K562 (cell line): ENCODE measurements around the gene TNC.

Experiments
- ATF2 ChIP-seq: sonication (generic); formaldehyde crosslinking; IDR thresholded peaks from 2 replicates; pipeline ENCODE4 v1.8.1; 2022; ENCODE audit warnings: missing genetic modification reagents
- CHD4 ChIP-seq: fragments of 200-600 bp; sonication (generic); IDR thresholded peaks from 3 replicates; pipeline ENCODE4 v1.6.1; 2012; ENCODE audit warnings: low read depth, mild to moderate bottlenecking, mixed read lengths, low read length, inconsistent platforms; ENCODE audit not compliant: insufficient read depth, insufficient replicate concordance, poor library complexity, severe bottlenecking
- LCOR ChIP-seq: sonication (generic); formaldehyde crosslinking; IDR thresholded peaks from 2 replicates; pipeline ENCODE4 v1.8.0; 2022; ENCODE audit warnings: mild to moderate bottlenecking, missing genetic modification reagents
- MAFF ChIP-seq: IDR thresholded peaks from 2 replicates; pipeline ENCODE4 v1.6.1; 2012; ENCODE audit warnings: low read length, improper control_type of control experiment
- MAX ChIP-seq: sonication (generic); formaldehyde crosslinking; IDR thresholded peaks from 2 replicates; pipeline ENCODE4 v1.9.0; 2022; ENCODE audit warnings: mild to moderate bottlenecking, missing genetic modification reagents
- NR2C2 ChIP-seq, 2 experiments: fragments of 200-800 bp in 1 of 2; sonication (Bioruptor generic) in 1 of 2; sonication (generic) in 1 of 2; formaldehyde crosslinking in 1 of 2; IDR thresholded peaks; 2 replicates each; pipeline versions ENCODE4 v1.6.1 to v1.8.0; 2016 to 2022; ENCODE audit warnings: mild to moderate bottlenecking in 1 of 2, missing compliant biosample characterization in 1 of 2, missing genetic modification characterization in 1 of 2, missing genetic modification reagents in 1 of 2
- POLR2AphosphoS5 ChIP-seq: IDR thresholded peaks from 2 replicates; pipeline ENCODE4 v1.6.1; 2011; ENCODE audit warnings: mild to moderate bottlenecking, low read depth, low read length, moderate library complexity; ENCODE audit not compliant: control insufficient read depth, insufficient read depth
- PREB ChIP-seq: sonication (generic); formaldehyde crosslinking; IDR thresholded peaks from 2 replicates; pipeline ENCODE4 v1.8.1; 2023; ENCODE audit warnings: mild to moderate bottlenecking, missing genetic modification reagents
- REST ChIP-seq, 2 experiments: fragments of 450-650 bp; formaldehyde crosslinking in 1 of 2; IDR thresholded peaks; 2 replicates each; pipeline versions ENCODE4 v1.4.0 to v1.6.1; 2014 to 2020; ENCODE audit warnings: mild to moderate bottlenecking in 2 of 2, borderline replicate concordance in 1 of 2, low read depth in 1 of 2
- ZHX1 ChIP-seq: fragments of 150-350 bp; conservative IDR thresholded peaks from 2 replicates; pipeline ENCODE4 v1.6.1; 2014; ENCODE audit warnings: low read length
- ZNF239 ChIP-seq: fragments of 250-450 bp; sonication (Bioruptor Pico); IDR thresholded peaks from 2 replicates; pipeline ENCODE4 v1.4.0; 2020; ENCODE audit warnings: mild to moderate bottlenecking

- TF ChIP-seq MAFF (no peak), REST (IDR thresholded peaks at IDR 0.05; ENCODE audit: borderline replicate concordance) (no peak), REST (CRISPR knock-in tag; IDR thresholded peaks at IDR 0.05; ENCODE audit: low read depth) (no peak), LCOR (CRISPR knock-in tag) (no peak), ATF2 (no peak), POLR2AphosphoS5 (no peak), PREB (CRISPR knock-in tag) (no peak), ZHX1 (no peak), NR2C2 (CRISPR knock-in tag; IDR thresholded peaks at IDR 0.05) (no peak), NR2C2 (tag; IDR thresholded peaks at IDR 0.05) (no peak), MAX (CRISPR knock-in tag) (no peak), CHD4 (no peak), ZNF239 (CRISPR knock-in tag) (no peak)
Measured at GRCh38 chr9:115084709-115085108, 33.2 kb downstream of the TNC start.
